NCI-H2107 treated with DMSO at 0.1 percent for 48 hours (cell line): ENCODE measurements around the gene SF3A1.

Source experiments
- DNase-seq: peaks from one replicate; lab custom pipeline; 2025; ENCODE audit not compliant: unreplicated experiment; lab: John Stamatoyannopoulos, UW

The SF3A1 gene

DNA sequence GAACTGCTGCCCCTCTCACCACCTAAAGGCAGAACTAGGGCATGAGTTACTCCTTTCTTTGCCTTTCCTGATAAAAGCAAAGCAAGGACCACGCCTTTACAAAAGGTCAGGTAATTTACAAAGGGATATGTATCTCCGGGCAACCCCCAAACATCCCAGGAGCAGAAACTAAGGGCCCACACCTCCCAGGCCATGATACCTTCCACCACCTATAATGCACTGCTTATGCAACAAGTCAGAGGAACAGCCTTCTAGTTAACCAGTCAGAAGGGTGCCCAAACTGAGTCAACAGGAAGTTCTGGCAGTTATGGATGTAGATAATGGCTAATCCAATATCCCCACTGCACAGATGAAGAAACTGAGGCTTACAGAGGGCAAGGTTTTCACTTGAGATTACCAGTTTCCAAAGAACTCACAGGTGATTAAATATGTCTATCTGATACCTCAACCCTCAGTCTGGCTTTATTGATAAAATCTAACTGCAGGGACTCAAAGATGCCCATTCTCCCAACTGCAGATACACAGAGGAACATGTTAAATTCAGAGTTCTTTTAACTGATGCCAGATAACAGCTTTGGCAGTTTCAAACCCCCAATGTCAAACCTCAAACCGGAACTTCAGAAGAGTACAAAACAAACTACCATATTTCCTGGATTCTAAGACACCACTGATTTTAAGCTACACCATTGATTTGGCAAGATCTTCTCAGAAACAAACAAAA is 50.6 kb downstream of the SF3A1 start:
- no peak for DNase-seq

DNA sequence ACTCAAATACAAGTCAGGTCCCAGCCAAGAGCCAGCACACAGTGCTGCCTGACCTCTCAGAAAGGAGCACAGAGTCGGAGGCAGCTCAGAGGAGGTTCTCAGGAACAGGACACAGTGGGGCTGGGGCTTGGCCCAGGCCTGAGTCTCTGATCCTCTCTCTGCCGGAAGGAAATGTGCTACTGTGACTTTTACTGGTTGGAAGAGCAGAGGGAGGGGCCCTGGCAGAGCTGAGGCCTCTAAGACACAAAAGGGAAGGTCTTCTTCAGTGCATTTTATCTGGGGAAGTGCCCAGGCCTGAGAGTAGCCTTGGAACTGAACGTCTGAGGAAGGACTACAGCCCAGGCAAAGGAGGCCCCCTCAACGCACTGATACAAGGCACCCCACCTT is 51.2 kb downstream of the SF3A1 start:
- DNase-seq, result no peak

DNA sequence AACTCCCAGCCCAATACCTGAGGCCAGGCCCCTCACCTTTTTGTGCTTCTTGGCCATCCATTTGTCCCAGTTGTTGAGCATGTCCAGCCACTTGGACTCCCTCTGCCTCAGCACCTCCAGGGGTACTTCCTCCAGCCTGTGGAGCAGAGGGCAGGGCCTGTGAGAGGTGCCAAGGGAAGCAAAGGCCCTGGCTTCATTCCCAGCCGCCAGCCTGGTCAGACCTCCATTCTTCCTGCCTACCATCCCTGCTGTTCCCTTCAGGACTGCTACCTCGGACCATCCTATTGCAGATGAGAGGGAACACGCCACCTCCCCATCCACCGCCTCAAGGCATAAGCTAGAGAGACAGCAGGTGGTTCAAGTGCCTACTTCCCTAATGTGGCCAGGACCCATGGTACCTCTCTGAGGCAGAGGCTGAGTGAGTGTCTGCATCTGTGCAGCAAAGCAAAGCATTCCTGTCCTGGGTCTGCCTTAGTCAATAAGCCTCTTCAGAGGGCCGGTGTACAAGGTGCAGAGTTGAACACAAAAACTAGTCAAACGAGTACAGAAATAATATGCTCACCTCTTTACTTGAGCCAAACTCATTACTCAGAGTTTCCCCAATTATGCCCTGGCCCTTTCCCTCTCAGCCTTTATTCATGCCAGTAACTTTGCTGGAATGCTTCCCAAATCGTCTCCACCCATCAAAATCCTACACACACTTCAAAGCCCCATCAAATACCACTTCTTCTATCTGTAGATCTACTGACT is 52.0 kb downstream of the SF3A1 start:
- no peak for DNase-seq

DNA sequence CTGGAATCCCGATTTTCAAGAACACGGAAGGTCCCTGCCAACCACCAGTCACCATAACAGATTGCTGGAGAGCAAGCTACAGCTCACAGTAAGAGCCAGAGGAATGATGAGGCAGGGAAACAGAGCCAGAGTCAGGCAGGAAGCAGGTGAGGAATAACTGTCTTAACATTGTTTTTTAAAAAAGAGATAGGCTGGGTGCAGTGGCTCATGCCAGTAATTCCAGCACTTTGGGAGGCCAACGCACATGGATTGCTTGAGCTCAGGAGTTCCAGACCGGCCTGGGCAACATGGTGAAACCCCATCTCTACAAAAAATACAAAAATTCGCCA is 53.9 kb downstream of the SF3A1 start:
- no peak for DNase-seq

DNA sequence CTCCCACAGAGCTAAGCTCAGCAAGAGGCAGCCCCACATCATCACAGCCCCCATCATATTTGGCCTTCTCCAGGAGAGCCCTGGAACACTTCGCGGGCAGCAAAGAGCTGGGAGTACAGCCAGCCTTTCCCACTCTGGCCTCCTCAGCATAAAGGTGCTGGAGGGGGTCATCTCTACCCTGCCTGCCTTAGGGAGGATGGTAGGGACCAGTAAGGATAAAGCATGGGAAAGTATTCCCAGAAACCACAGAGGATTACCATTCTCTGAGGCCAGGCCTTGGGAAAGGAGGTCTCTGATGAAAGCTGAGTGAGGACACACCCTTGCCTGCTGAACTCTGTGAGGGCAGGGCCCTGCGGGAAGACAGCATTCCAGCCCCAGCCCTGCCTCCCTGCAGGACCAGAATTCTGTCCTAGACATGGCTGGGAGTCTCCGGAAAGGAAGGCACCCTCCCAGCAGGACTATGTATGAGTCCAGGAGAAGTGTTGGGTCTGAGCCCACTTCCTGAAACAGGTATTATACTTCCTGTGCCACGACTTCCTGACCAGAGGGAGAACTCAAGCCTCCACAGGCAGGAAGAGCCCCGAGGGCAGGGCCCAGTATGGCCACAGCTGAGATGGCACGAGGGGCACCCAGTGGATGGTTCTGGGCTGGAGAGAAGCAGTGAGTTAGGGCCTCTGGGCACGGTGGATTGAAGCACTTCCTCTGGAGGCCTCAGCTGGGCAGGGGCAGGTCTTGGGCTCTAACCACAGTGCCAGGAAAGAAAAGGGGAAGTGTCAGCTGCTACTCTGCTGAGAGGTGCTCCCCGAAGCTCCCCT is 54.5 kb downstream of the SF3A1 start:
- DNase-seq, result no peak

DNA sequence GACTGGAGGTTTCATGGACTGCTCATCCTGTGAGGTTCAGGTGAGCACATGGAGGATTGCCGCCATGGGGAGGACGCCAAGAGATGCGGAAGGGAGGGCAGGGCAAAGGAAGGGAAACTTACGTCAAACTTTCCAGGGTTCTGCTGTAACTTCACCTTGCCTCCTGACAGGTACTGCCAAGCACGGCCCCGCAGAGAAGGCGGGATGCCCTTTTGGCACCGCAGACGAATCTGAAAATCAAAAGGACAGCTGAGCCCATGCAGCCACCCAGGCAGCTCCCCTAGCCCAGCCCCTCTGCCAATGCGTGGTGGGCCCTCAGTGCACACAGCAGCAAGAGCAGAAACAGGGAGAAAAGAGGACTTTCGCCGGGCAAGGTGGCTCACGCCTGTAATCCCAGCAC is 57.4 kb downstream of the SF3A1 start:
- DNase-seq, result no peak

DNA sequence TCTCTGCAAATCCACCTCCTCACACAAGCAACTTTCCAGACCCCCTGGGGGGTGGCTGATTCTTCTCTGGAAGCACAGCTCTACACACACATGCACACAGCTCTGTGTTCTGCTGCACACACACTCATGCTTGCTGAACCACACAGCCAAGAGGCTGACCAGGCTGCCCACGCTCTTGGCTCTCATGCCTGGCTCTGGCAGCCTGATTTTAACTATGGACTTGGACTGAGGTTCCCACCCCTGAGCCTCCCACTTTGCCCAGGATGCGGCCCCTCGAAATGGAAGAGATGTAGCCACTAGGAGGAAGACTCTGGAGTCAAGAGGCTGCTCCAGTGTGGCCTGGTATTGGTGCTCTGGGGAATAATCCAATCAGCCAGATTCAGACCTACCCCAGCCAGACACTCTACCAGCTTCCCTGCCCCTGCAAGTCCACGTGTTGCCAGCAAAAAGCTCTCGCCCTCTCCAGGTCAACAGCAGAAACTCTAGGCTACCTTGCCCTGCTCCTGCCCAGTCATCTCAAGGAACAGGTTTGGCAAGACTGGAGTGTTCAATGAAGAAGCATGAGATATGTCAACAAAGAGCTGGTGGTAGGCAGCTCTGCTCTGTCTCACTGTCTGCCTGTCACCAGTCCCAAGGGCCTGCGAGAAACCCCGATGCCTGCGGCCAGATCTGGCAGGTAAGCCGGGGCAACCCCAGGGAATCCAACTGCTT is 58.5 kb downstream of the SF3A1 start:
- DNase-seq, result no peak

DNA sequence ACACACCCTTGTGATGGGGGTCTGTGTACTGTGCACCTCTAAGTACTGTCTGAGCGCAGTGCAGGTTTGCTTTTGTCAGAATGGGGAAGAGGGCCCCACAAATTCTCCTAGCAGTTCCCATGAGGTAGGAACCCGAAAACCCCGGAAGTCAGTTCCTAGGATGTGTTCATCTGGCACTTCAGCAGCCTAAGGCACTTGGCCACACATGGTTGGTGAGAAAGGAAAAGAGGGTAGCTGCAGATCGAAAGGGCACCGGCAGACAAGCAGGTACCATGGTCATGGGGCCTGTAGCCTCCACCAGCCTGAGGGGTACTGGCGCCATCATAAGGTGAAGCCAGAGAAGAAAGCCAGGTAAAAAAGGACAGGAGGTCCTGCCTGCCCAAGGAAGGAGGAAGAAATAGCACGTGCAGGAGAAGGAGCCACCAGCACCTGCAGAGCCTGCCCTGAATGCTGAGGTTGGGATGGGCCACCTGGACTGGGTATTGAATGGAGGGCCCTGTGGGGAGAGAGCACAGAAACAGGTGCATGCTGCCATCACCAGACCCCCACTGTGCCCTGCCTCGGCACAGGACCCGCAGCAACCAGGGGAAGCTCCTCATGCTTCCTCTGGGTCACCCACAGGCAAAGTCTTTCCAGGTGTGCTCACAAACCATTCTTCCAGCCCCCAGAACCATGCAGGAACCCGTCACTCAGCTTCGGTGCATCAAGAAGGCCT is 59.3 kb downstream of the SF3A1 start:
- no peak for DNase-seq

DNA sequence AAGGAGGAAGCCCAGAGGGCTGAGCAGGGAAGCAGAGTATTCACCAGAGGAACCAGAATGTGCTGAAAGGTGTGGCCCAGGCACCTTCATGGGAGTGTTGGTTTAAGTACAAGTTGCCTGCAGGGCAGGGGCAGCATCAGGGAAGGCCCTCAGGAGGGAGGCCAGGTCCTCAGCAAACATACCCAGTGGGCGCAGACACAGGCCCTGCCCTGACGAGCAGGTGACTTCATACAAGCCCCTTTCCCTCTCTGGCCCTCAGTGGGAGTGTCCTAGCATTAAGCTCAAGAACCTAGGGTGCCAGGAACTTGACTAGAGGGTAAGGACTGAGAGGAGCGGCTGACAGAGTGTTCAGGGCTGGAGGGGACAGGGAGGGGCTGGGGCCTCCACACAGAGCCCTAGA is 59.9 kb downstream of the SF3A1 start:
- no peak for DNase-seq

DNA sequence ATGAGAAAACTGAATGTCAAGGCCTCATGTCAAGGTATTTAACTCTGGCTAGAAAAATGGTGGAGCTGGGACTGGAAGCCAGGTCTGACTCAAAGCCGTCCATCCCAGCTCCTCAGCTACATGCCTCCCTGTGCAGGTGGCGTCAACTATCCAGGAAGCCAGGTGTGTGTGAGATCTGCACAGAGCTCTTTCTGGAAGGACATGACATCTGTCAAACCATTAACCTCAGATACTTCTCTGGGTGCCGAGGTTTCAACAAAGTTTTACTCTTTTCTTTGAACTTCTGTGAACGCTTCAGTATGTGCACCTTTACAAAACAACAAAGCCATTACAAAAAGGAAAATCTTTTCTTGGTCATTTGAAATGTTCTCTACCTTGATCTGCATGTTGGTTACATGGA is 60.4 kb downstream of the SF3A1 start:
- no peak for DNase-seq

DNA sequence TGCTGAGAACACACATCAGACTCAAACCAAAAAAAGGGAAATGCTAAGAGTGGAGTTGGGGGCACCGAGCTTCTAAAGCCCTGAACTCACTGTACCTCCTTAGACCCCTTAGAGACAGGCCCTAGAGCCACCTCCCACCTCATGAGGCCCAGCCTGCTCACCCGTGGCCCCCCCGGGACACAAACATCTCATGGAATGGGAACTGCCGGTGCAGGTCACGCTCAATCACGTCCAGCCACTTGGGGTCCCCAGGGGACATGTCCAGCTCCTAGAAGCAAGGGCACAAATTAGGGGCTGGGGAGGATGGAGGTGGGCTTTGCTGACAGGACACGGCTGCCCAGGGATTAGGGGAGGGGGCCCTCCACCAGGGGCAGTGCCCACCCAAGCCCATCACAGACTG is 61.1 kb downstream of the SF3A1 start:
- DNase-seq, result no peak

DNA sequence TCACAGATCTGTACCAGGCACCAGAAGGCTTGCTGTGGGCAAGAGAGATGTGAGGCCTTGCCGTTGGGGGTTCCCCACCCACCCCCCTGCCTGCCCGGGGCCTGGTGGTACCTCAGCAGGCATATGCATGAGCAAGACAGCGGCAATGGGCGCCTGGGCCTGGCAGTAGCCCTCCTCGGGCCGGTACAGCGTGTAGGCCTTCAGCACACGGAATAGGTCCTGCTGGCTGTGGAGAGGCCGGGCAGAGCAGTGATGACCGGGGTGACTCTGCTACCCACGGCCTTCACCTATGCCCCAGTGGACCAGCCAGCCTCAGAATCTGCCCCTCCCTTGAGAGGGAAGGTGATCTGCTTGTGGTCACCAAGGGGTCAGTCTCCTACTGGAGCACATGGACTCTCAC is 61.9 kb downstream of the SF3A1 start:
- no peak for DNase-seq

DNA sequence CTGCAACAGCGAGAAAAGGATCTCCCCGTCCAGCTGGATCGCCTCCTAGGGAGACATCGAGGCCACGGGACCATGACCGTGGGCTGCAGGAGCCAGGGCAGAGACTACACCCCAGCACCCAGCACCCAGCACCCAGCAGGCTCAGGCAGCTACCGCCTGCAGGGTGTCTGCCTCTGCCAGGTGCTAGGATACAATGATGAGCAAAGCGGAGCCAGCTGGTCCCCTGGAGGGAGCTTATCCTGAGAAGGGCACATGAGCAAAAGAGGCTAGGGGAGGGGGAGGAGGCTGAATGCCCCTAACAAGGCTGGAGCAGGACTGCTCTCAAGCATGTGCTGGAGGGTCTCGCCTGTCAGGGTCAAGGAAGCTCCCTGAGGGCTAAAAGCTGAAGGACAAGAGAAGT is 62.6 kb downstream of the SF3A1 start:
- peak; percentile 21 for DNase-seq

DNA sequence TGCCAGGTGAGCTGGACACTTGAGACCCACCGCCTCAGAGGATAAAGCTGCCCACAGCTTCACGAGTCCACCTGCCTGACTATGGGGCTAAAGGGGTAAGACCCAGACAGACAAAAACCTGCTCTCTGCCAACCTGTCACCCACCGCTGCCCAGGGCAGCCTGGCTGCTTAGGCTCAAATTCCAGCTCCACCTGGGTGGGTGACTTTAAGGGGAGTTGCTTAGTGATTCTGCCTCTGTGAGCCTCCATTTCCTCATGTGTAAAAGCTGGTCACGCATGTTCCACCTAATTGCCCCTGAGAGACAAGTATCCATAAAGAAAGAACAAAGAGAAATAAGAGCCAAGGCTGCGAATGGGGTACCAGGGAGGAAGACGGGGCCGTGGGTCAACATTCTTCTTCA is 63.7 kb downstream of the SF3A1 start:
- DNase-seq, result no peak

DNA sequence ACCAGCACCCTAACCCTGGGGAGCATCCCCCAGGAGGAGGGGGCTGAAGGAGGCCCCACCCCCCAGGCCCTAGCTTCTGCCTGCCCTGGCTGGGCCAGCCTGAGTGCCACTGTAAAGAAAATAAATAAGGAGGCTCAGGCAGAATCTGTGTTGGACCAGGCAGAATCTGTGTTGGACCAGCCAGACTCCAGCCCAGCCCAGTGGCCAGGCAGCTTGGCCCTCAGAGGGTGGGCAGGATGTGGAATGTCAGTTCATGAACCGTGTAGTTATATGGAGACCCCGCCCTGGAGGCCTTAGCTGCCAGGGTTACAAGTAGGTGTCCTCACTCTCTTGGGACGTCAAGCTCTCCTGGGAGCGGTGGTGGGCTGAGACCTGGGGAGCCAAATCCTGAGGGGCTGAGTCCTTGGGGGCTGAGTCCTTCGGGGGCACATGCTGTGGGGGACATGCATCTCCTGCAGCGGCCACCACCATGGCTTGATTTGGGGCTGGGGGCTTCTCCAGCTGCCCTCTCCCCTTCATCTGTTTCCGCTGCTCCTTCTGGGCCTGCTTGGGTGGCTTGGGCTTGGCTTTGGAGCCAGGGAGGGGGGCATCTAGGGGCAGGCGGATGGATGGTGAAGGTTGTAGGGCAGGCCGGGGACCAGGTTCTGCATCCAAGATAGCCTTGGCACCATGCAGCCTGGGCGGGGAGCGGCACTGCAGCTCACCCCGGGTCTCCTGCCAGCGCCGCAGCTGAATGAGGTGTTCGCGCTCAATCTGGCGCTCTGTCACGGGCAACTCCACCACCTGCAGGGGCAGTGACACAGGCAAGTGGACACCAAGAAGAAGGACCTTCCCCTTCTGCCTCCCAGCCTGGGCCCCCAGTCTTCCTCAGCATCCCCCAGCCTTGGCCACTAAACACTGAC is 64.4 kb downstream of the SF3A1 start:
- no peak for DNase-seq

DNA sequence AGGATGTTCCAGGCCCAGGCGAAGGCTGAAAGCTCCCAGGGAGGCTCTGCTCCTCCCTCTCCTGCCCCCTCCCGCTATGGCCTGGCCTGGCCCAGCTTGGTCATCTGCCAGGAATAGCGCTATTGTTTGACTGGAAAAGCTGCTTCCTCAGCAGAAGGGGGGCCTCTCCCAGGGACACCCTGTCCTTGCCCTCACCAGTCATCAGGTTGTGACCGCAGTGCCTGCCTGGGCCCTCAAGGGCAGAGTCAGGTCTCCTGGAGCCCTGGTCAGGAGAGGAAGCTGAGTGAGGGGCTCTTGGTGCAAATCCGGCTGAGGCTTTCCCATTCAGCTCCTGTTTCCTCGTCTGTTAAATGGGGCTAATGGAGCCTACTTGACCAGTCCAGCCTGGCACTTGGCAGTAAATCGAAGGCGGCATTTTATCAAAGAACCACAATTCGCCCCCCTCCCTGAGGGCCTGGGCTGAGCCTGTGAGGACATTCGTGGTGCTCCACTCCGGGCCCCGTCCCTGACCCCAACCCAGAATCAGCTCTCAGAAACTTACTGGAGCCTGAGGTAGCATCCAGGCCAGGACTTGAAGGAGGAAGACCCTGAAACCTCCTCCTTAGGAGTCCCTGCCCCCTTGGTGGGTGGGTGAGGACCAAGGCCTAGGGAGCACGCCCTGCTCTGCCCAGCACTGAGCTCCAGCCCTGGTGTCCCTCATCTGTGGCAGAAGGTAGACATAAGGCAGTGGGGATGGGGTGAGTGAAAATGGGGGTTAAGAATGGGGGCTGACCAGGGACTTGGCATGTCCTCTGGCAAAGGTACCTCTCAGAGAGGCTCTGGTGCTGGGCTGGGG is 65.4 kb downstream of the SF3A1 start:
- DNase-seq, result no peak

DNA sequence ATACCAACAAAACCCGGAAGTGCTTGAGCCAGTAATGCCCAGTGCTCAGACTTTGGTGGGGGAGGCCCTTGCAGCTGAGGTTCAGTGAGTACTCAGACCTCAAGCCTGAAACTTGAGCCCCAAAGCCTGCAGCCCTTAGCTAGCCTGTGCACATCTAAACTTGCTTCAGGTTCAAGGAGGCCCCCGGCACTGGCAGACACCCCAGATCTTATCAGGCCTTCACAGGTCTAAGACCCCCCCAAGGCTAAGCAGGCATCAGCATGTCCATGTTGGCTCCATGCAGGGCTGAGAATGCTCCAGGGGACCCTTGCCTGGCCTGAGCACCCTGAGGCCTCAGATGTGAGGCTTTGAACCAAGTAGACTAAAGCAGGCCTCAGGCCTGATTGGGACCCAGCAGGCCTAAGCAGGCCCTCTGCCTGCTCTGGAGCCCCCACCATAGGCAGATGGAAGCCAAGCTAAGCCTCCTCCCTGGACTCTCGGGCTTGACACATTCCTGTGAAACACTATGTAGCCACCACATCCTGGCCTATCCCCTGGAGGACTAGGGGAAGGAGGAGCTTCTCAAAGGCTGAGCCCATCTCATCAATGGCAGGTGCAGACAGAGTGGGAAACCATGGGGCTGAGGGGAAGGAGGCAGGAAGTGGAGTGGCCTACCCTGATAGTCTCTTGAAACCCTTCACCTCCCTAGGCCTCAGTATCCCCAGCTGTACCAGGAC is 66.2 kb downstream of the SF3A1 start:
- DNase-seq, result no peak

DNA sequence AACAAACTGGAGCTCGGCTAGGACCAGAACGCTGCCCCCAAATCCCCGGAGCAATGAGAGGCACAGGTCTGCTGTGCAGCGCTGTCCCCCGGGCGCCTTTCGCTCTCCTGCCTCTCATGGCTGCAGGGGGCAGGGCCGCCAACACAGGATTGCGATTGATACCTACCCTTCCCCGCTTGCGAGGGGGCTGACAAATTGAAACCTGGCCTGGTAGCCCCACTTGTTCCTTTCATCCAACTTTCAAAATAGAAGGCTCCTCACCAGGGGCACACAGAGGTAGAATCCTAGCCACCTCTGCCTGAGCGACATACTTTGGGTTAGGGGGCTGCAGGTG is 66.7 kb downstream of the SF3A1 start:
- no peak for DNase-seq
